ENCODE measurements around the gene UAP1L1. TPM values are rescaled to one million over a fixed set of nuclear protein-coding genes. Genes with fewer than 3 reads are reported as not detected.

The UAP1L1 gene
- total and polyA plus RNA-seq, 9 of the 15 experiments (the other 6 are each of a cell fraction or from before 2014, with no cell fraction given) = 0.20 to 8.6 (median 3.7) TPM

DNA sequence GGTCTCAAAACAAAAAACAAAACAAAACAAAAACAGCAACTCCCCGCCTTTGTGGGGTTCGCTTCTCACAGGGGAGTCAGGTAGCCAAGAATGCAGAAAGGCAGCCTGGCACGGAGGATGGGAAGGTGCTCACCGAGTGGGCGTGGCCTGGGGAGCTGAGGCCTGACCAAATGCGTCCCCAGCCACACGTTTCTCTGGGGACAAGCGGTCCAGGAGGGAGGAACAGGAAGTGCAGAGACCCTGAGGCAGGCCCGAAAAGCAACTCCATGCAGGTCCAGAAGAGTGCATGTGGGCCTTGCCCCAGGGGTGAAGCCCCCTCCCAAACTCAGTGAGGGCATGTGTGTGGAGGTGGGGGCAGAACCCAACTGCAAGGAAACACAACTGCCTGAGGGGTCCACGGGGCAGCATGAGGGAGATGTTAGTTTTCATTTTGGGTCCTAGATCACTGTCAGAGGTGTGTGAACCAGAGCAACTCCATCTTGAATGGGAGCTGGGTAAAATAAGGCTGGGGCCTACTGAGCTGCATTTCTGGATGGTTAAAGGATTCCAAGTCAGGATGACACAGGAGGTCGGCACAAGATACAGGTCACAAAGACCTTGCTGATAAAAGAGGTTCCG, 2.6 kb upstream of the UAP1L1 start (continued):
- TF ChIP-seq GTF2F1 (IDR thresholded peaks at IDR 0.05; ENCODE audit: low read depth, low read length) (no peak), PHF8 (IDR thresholded peaks at IDR 0.05; ENCODE audit: borderline replicate concordance, low read length) (no peak), SMAD3 (CRISPR knock-in tag; conservative IDR thresholded peaks at IDR 0.05) (peak; percentile 99), ZNF75A (CRISPR knock-in tag; IDR thresholded peaks at IDR 0.05) (peak; percentile 94), SMAD4 (CRISPR knock-in tag; conservative IDR thresholded peaks at IDR 0.05) (peak; percentile 100), CUX1 (CRISPR knock-in tag; IDR thresholded peaks at IDR 0.05) (peak; percentile 99), COPS2 (conservative IDR thresholded peaks at IDR 0.05) (no peak), ZNF699 (CRISPR knock-in tag; IDR thresholded peaks at IDR 0.05; ENCODE audit: insufficient replicate concordance) (no peak), KAT8 (IDR thresholded peaks at IDR 0.05; ENCODE audit: low read depth) (no peak), BCL6 (CRISPR knock-in tag; IDR thresholded peaks at IDR 0.05) (peak; percentile 99), PML (IDR thresholded peaks at IDR 0.05; ENCODE audit: low read length) (no peak), SMARCA4 (IDR thresholded peaks at IDR 0.05) (no peak), MIER1 (IDR thresholded peaks at IDR 0.05; ENCODE audit: low read depth) (no peak), PATZ1 (CRISPR knock-in tag; IDR thresholded peaks at IDR 0.05; ENCODE audit: borderline replicate concordance) (peak; percentile 96), HDAC8 (tag; IDR thresholded peaks at IDR 0.05) (peak; percentile 100), ZNF197 (CRISPR knock-in tag; IDR thresholded peaks at IDR 0.05; ENCODE audit: low read depth) (peak; percentile 99), MCM7 (IDR thresholded peaks at IDR 0.05) (no peak), ZNF57 (CRISPR knock-in tag; IDR thresholded peaks at IDR 0.05) (peak; percentile 97)
- TF ChIP-seq, protein P1, sequence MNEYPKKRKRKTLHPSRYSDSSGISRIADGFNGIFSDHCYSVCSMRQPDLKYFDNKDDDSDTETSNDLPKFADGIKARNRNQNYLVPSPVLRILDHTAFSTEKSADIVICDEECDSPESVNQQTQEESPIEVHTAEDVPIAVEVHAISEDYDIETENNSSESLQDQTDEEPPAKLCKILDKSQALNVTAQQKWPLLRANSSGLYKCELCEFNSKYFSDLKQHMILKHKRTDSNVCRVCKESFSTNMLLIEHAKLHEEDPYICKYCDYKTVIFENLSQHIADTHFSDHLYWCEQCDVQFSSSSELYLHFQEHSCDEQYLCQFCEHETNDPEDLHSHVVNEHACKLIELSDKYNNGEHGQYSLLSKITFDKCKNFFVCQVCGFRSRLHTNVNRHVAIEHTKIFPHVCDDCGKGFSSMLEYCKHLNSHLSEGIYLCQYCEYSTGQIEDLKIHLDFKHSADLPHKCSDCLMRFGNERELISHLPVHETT (CRISPR knock-in tag; conservative IDR thresholded peaks at IDR 0.05 in 1 of 2, IDR thresholded peaks at IDR 0.05 in 1 of 2) = peak in 1 of 2 experiments; percentile 100; a peak in 2 of 4 replicates
- TF ChIP-seq, protein P2, sequence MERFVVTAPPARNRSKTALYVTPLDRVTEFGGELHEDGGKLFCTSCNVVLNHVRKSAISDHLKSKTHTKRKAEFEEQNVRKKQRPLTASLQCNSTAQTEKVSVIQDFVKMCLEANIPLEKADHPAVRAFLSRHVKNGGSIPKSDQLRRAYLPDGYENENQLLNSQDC (CRISPR knock-in tag; IDR thresholded peaks at IDR 0.05) = no peak

Data from K562 (cell line).